ENCODE data around the gene SERINC4. TPM values are rescaled to one million over a fixed set of nuclear protein-coding genes. Genes with fewer than 3 reads are reported as not detected.
"Not testable (repeated sequence)": the region's sequence is repeated elsewhere in the genome, so short reads cannot be mapped to it uniquely, and the experiment has no call there.

Gene SERINC4
- total RNA-seq (under 1 TPM; 0.10 to 0.12 TPM), polyA plus RNA-seq (ENCODE audit: insufficient read length in 6 of 6) (under 1 TPM in 2 of 6 donors, not detected in 4; 0.22 to 0.31 TPM)
- long read RNA-seq, donor 1, result 0 reads
- long read RNA-seq, donor 2, result 0 reads
- long read RNA-seq, donor 3, result 0 reads
- long read RNA-seq, donor 4, result 0 reads
- long read RNA-seq, donor 5, result 0 reads
- long read RNA-seq, donor 6, result 0 reads
- long read RNA-seq, donor 7, result 0 reads
- long read RNA-seq, donor 8, result 0 reads
- long read RNA-seq, donor 9, result 0 reads
- long read RNA-seq, donor 10, result 0 reads
- long read RNA-seq, donor 11, result 0 reads
- long read RNA-seq, donor 12, result 0 reads

- H3K9me3 ChIP-seq, result no peaks in the 10 kb centered on the region
These were observed at the start of gene SERINC4 for GRCh38 chr15:43799945-43800285. TSS of gene SERINC4 (minus strand) at chr15:43800220. CDS start at chr15:43799986, 234 bp downstream.

GRCh38 chr15:43845421-43845820, 45.4 kb upstream of the SERINC4 start:
- Histone ChIP-seq H3K36me3 (peaks cover 0 to 60% of the 10 kb centered on the region in 2 donors), H3K4me1 (no peaks in the 10 kb centered on the region), H3K27ac (no peak overlapping the region), H3K27me3 (no peaks in the 10 kb centered on the region), H3K9me3 (no peaks in the 10 kb centered on the region), H3K4me3 (no peak overlapping the region)
- ATAC-seq, result no peak
- TF ChIP-seq CTCF (IDR thresholded peaks at IDR 0.05), result no peak
- no peak for DNase-seq
- intact Hi-C loops (cut with DNase I), result no loop called here

More at GRCh38 chr15:43799945-43800285, at the start of gene SERINC4:
- Histone ChIP-seq H3K36me3 (peaks cover 0 to 69% of the 10 kb centered on the region in 2 donors), H3K4me3 (peak within 1 kb of the TSS; percentile 86), H3K4me1 (peaks cover 14 to 52% of the 10 kb centered on the region in 2 donors), H3K27ac (peak within 1 kb of the TSS; percentile 81 to 97), H3K27me3 (no peaks in the 10 kb centered on the region)
- ATAC-seq (no peak), DNase-seq (no peak)
- no peak for TF ChIP-seq CTCF (IDR thresholded peaks at IDR 0.05)
- intact Hi-C loops (cut with DNase I), result no loop called here

GRCh38 chr15:43832485-43832884, 32.5 kb upstream of the SERINC4 start:
- Histone ChIP-seq H3K36me3 (peaks cover 0 to 15% of the 10 kb centered on the region in 2 donors), H3K4me1 (peaks cover under 1 to 16% of the 10 kb centered on the region in 2 donors)
- ATAC-seq; H3K27ac ChIP-seq; H3K4me3 ChIP-seq; intact Hi-C loops (cut with DNase I); H3K27me3 ChIP-seq; DNase-seq; H3K9me3 ChIP-seq: not testable (repeated sequence)

- ATAC-seq; intact Hi-C loops (cut with DNase I); H3K27ac ChIP-seq; H3K9me3 ChIP-seq; H3K27me3 ChIP-seq; H3K4me3 ChIP-seq; DNase-seq: not testable (repeated sequence)
- Histone ChIP-seq H3K4me1 (peaks cover 6 to 25% of the 10 kb centered on the region in 2 donors), H3K36me3 (peaks cover 0 to 11% of the 10 kb centered on the region in 2 donors)
These were observed 31.6 kb upstream of the SERINC4 start for GRCh38 chr15:43831519-43832052.

GRCh38 chr15:43830691-43831275, 30.8 kb upstream of the SERINC4 start:
- H3K36me3 ChIP-seq; H3K27ac ChIP-seq; H3K27me3 ChIP-seq; DNase-seq; intact Hi-C loops (cut with DNase I); ATAC-seq; H3K4me3 ChIP-seq; H3K9me3 ChIP-seq: not testable (repeated sequence)
- H3K4me1 ChIP-seq, result peaks cover 6 to 33% of the 10 kb centered on the region in 2 donors

- H3K9me3 ChIP-seq; DNase-seq; H3K36me3 ChIP-seq; H3K27me3 ChIP-seq; intact Hi-C loops (cut with DNase I); ATAC-seq; H3K27ac ChIP-seq; H3K4me3 ChIP-seq: not testable (repeated sequence)
- peaks cover 8 to 36% of the 10 kb centered on the region in 2 donors for H3K4me1 ChIP-seq
These were observed 30.0 kb upstream of the SERINC4 start for GRCh38 chr15:43829951-43830540.

- Histone ChIP-seq H3K4me3 (peak overlapping the region; percentile 51 to 67), H3K9me3 (no peaks in the 10 kb centered on the region), H3K4me1 (peaks cover 17 to 48% of the 10 kb centered on the region in 2 donors), H3K27ac (peak overlapping the region in 1 of 2 donors; percentile 20), H3K27me3 (no peaks in the 10 kb centered on the region), H3K36me3 (no peaks in the 10 kb centered on the region)
- ATAC-seq (no peak), DNase-seq (no peak)
- intact Hi-C loops (cut with DNase I), result no loop called here
- no peak for TF ChIP-seq CTCF (IDR thresholded peaks at IDR 0.05)
These were observed 28.1 kb upstream of the SERINC4 start for GRCh38 chr15:43828061-43828657.
